ENCODE data around the gene HLA-G.
A peak's percentile ranks its signal among the peaks of the same experiment; 100 is the strongest.

Gene HLA-G

DNA sequence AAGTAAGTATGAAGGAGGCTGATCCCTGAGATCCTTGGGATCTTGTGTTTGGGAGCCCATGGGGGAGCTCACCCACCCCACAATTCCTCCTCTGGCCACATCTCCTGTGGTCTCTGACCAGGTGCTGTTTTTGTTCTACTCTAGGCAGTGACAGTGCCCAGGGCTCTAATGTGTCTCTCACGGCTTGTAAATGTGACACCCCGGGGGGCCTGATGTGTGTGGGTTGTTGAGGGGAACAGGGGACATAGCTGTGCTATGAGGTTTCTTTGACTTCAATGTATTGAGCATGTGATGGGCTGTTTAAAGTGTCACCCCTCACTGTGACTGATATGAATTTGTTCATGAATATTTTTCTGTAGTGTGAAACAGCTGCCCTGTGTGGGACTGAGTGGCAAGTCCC lies 2.8 kb downstream of the HLA-G start:
- Histone ChIP-seq H3K4me2 (ENCODE audit: low read length) (no peak overlapping the region), H3K9ac (ENCODE audit: low read length) (no peak overlapping the region), H4K20me1 (ENCODE audit: insufficient read depth, low read length) (no peaks in the 10 kb centered on the region), H2AFZ (ENCODE audit: low read depth, low read length) (no peak overlapping the region), H3K4me3 (ENCODE audit: low read length) (no peak overlapping the region), H3K36me3 (replicated peaks; ENCODE audit: low read depth, low read length) (no peaks in the 10 kb centered on the region), H3K27me3 (ENCODE audit: low read depth, low read length) (peaks cover 6% of the 10 kb centered on the region), H3K4me1 (ENCODE audit: low read length) (peaks cover 3% of the 10 kb centered on the region; the same call in 1 of the 2 replicates), H3K9me3 (ENCODE audit: insufficient read depth, low read length) (no peaks in the 10 kb centered on the region), H3K79me2 (ENCODE audit: low read length) (no peaks in the 10 kb centered on the region), H3K27ac (ENCODE audit: low read length) (no peak overlapping the region)
- TF ChIP-seq EZH2phosphoT487 (IDR thresholded peaks at IDR 0.05; ENCODE audit: low read depth): no peak
- TF ChIP-seq, protein P1, sequence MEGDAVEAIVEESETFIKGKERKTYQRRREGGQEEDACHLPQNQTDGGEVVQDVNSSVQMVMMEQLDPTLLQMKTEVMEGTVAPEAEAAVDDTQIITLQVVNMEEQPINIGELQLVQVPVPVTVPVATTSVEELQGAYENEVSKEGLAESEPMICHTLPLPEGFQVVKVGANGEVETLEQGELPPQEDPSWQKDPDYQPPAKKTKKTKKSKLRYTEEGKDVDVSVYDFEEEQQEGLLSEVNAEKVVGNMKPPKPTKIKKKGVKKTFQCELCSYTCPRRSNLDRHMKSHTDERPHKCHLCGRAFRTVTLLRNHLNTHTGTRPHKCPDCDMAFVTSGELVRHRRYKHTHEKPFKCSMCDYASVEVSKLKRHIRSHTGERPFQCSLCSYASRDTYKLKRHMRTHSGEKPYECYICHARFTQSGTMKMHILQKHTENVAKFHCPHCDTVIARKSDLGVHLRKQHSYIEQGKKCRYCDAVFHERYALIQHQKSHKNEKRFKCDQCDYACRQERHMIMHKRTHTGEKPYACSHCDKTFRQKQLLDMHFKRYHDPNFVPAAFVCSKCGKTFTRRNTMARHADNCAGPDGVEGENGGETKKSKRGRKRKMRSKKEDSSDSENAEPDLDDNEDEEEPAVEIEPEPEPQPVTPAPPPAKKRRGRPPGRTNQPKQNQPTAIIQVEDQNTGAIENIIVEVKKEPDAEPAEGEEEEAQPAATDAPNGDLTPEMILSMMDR (IDR thresholded peaks at IDR 0.05; ENCODE audit: low read depth, low read length): no peak

DNA sequence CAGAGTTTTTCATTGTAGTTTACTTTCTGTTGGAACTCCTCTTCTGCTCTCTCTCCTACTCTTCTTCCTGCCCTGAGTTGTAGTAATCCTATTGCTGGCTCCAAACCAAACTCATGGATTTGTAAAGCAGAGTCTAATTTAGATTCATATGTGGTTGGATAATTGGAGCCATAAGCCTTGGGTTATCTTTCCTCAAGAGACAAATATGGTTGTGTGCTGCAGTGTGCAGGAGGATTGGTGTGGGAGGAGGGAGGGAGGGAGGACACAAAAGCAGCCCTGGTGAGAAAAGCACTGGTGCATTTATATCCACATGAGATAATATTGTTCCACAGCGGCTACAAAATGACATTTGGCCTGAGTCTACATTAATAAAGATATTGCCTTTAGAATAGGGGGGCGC lies 4.2 kb downstream of the HLA-G start:
- no peak overlapping the region for H2AFZ ChIP-seq (ENCODE audit: low read depth, low read length)
- H3K9ac ChIP-seq (ENCODE audit: low read length): no peak overlapping the region
- H3K36me3 ChIP-seq (replicated peaks; ENCODE audit: low read depth, low read length): no peaks in the 10 kb centered on the region
- H3K27me3 ChIP-seq (ENCODE audit: low read depth, low read length): peaks cover 11% of the 10 kb centered on the region
- H3K79me2 ChIP-seq (ENCODE audit: low read length): no peaks in the 10 kb centered on the region
- H3K4me1 ChIP-seq (ENCODE audit: low read length): peaks cover 3% of the 10 kb centered on the region; the same call in 1 of the 2 replicates
- H3K9me3 ChIP-seq (ENCODE audit: insufficient read depth, low read length): no peaks in the 10 kb centered on the region
- no peak overlapping the region for H3K4me2 ChIP-seq (ENCODE audit: low read length)
- TF ChIP-seq, protein P1 (IDR thresholded peaks at IDR 0.05; ENCODE audit: low read depth, low read length): no peak
- H3K27ac ChIP-seq (ENCODE audit: low read length): no peak overlapping the region
- H3K4me3 ChIP-seq (ENCODE audit: low read length): no peak overlapping the region
- no peaks in the 10 kb centered on the region for H4K20me1 ChIP-seq (ENCODE audit: insufficient read depth, low read length)

DNA sequence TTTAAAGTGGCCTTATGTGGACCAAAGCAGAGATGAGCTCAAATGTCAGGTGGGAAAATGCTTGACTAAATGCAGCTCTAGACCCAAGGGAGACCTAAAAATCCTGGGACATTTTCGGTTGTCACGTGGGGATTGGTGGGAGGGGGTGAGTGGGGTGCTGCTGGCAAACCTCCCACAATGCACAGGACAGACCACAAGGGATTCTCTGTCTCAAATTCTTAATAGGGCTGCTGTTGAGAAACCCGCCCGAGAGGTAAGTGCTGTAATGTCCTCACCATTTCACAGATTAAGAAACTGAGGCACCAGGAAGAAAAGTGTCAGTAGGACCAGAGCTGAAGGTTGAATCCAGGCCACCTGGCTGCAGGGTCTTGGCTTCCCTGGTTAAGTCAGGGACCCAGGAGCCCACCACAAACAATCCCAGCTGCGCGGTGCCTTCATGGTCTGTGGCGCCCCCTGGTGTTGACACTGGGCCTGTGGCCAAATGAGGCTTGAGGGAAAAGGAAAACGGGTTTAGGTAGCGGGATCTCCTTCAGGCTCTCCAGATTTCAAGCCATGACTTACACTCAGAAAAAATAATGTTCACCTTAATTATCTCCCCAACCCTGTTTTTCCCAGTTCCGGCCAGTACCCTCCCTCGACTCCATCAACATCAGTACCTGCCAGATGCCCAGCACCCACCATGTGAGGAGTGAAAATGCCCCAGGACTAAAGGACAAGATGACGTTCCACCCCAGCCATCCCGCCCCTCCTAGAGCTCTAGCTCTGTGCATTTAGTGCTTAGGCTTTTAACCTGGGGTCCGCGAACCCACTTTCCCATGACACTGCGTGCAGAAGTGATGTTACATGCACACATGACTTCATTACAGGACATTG lies 7.2 kb downstream of the HLA-G start:
- no peak for TF ChIP-seq EZH2phosphoT487 (IDR thresholded peaks at IDR 0.05; ENCODE audit: low read depth)
- TF ChIP-seq, protein P1 (IDR thresholded peaks at IDR 0.05; ENCODE audit: low read depth, low read length): peak; percentile 83
- H3K4me1 ChIP-seq (ENCODE audit: low read length): peaks cover 3% of the 10 kb centered on the region; the same call in 1 of the 2 replicates
- no peak overlapping the region for H3K9ac ChIP-seq (ENCODE audit: low read length)
- H2AFZ ChIP-seq (ENCODE audit: low read depth, low read length): 0 out of 2 replicates have a peak overlapping the region, but pooled peaks have one; percentile 54
- H3K36me3 ChIP-seq (replicated peaks; ENCODE audit: low read depth, low read length): no peaks in the 10 kb centered on the region
- no peaks in the 10 kb centered on the region for H4K20me1 ChIP-seq (ENCODE audit: insufficient read depth, low read length)
- no peaks in the 10 kb centered on the region for H3K79me2 ChIP-seq (ENCODE audit: low read length)
- H3K27me3 ChIP-seq (ENCODE audit: low read depth, low read length): peaks cover 14% of the 10 kb centered on the region
- H3K4me3 ChIP-seq (ENCODE audit: low read length): no peak overlapping the region
- no peaks in the 10 kb centered on the region for H3K9me3 ChIP-seq (ENCODE audit: insufficient read depth, low read length)
- H3K4me2 ChIP-seq (ENCODE audit: low read length): peak overlapping the region; percentile 41
- no peak overlapping the region for H3K27ac ChIP-seq (ENCODE audit: low read length)

DNA sequence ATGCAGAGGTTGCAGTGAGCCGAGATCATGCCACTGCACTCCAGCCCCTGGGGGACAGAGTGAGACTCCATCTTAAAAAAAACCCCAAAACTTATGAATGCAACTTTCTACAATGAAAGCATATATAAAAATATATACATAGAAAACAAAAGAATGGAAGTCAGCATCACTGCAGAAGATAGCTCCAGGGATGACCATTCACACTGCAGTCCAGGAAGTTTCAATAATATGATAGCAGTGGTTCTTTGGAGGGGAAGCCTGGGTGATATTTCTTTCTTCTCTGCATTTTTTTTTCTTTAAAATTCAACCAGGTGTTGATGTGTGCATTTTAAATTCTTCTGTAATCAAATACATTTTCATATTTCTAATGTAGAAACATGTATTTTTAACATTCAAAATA lies 12.3 kb downstream of the HLA-G start:
- Histone ChIP-seq H3K27ac (ENCODE audit: low read length) (no peak overlapping the region), H3K4me3 (ENCODE audit: low read length) (no peak overlapping the region), H3K4me1 (ENCODE audit: low read length) (peaks cover 3% of the 10 kb centered on the region; the same call in 1 of the 2 replicates), H3K9me3 (ENCODE audit: insufficient read depth, low read length) (no peaks in the 10 kb centered on the region), H4K20me1 (ENCODE audit: insufficient read depth, low read length) (no peaks in the 10 kb centered on the region), H3K9ac (ENCODE audit: low read length) (no peak overlapping the region), H2AFZ (ENCODE audit: low read depth, low read length) (no peak overlapping the region), H3K27me3 (ENCODE audit: low read depth, low read length) (peaks cover 10% of the 10 kb centered on the region; the same call in 1 of the 2 replicates), H3K79me2 (ENCODE audit: low read length) (no peaks in the 10 kb centered on the region), H3K36me3 (replicated peaks; ENCODE audit: low read depth, low read length) (no peaks in the 10 kb centered on the region), H3K4me2 (ENCODE audit: low read length) (no peak overlapping the region)
- TF ChIP-seq, protein P1 (IDR thresholded peaks at IDR 0.05; ENCODE audit: low read depth, low read length): no peak
- TF ChIP-seq EZH2phosphoT487 (IDR thresholded peaks at IDR 0.05; ENCODE audit: low read depth): no peak
